Activated CD4-positive, alpha-beta T cell treated with anti-CD3 and anti-CD28 coated beads for 1 hour (primary cell): ENCODE results near the gene NEU1.
A peak's percentile ranks its signal among the peaks of the same experiment; 100 is the strongest.
"Not testable (repeated sequence)": the region's sequence is repeated elsewhere in the genome, so short reads cannot be mapped to it uniquely, and the experiment has no call there.

Source experiments
- DNase-seq: peaks from one replicate; pipeline ENCODE4 v3.0.0-alpha.2; 2020

Gene NEU1

GRCh38 chr6:31837369-31838113, 25.1 kb downstream of the NEU1 start:
- DNase-seq: no peak

GRCh38 chr6:31836474-31837368, 25.9 kb downstream of the NEU1 start:
- no peak for DNase-seq

- no peak for DNase-seq
Measured at GRCh38 chr6:31836047-31836473, 26.6 kb downstream of the NEU1 start.

GRCh38 chr6:31834367-31835250, 28.0 kb downstream of the NEU1 start:
- peak; percentile 75 for DNase-seq

GRCh38 chr6:31831350-31832215, 31.0 kb downstream of the NEU1 start:
- DNase-seq: no peak

GRCh38 chr6:31830886-31831335, 31.7 kb downstream of the NEU1 start:
- DNase-seq: no peak

GRCh38 chr6:31829633-31830283, 32.9 kb downstream of the NEU1 start:
- no peak for DNase-seq

GRCh38 chr6:31827286-31828079, 35.1 kb downstream of the NEU1 start, which contains the start of gene HSPA1B:
Gene HSPA1B, plus strand, starts transcription at chr6:31827738. Its CDS starts 213 bp downstream, at chr6:31827951.
- DNase-seq: peak; percentile 85

- DNase-seq: no peak
Measured at GRCh38 chr6:31826793-31827285, 35.8 kb downstream of the NEU1 start.

- no peak for DNase-seq
Measured at GRCh38 chr6:31825553-31825952, 37.1 kb downstream of the NEU1 start.

- DNase-seq: not testable (repeated sequence)
Measured at GRCh38 chr6:31823592-31824196, 38.9 kb downstream of the NEU1 start.

GRCh38 chr6:31822036-31822821, 40.4 kb downstream of the NEU1 start:
- DNase-seq: peak; percentile 46

GRCh38 chr6:31821301-31822035, 41.2 kb downstream of the NEU1 start:
- DNase-seq: peak; percentile 32

GRCh38 chr6:31820399-31820798, 42.2 kb downstream of the NEU1 start:
- DNase-seq: not testable (repeated sequence)

GRCh38 chr6:31819871-31820299, 42.7 kb downstream of the NEU1 start:
- no peak for DNase-seq

GRCh38 chr6:31817929-31818511, 44.6 kb downstream of the NEU1 start:
- not testable (repeated sequence) for DNase-seq

GRCh38 chr6:31817133-31817928, 45.3 kb downstream of the NEU1 start:
- DNase-seq: not testable (repeated sequence)
